ENCODE results near the gene GARNL3. TPM values are rescaled to one million over a fixed set of nuclear protein-coding genes. Genes with fewer than 3 reads are reported as not detected.

The GARNL3 gene
- total RNA-seq, 1 donor from 2014 or later = 31.4 TPM

- DNase-seq (ENCODE audit: extremely low spot score in 2 of 2) = no peak
- intact Hi-C loops (cut with DNase I) = loop anchor here (10.0 kb wide), 1 partner anchor 69 kb away; no protein-coding TSS in a partner anchor
- Histone ChIP-seq H3K9me3 (no peaks in the 10 kb centered on the region), H3K4me3 (no peak overlapping the region), H3K4me1 (peaks cover 7% of the 10 kb centered on the region), H3K36me3 (no peaks in the 10 kb centered on the region), H3K27ac (no peak overlapping the region), H3K27me3 (no peaks in the 10 kb centered on the region)
- TF ChIP-seq POLR2A (IDR thresholded peaks at IDR 0.05) = no peak
- no peak for TF ChIP-seq POLR2AphosphoS5 (IDR thresholded peaks at IDR 0.05; ENCODE audit: insufficient read depth in 1 of 2, low read depth in 1 of 2)
- no peak for TF ChIP-seq CTCF (IDR thresholded peaks at IDR 0.05)
Observed at GRCh38 chr9:127384016-127384730, 119.6 kb downstream of the GARNL3 start.

DNA sequence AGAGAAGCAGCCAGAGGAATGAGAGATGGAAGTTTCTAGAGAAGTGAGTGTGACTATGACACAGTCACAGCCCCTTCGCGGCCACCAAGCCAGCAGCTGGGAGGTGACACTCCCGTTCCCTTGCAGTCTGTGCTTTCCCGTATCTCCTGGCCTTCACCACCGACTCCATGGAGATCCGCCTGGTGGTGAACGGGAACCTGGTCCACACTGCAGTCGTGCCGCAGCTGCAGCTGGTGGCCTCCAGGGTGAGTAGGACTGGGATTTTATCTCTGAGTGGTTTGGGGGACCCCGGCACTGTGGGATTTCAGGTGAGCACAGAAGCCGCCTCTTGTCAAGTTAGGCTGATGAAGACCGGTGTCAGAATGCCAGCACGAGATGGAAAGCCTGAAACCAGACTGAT lies 120.3 kb downstream of the GARNL3 start:
- Histone ChIP-seq H3K36me3 (no peaks in the 10 kb centered on the region), H3K4me1 (peaks cover 7% of the 10 kb centered on the region), H3K27me3 (no peaks in the 10 kb centered on the region), H3K9me3 (no peaks in the 10 kb centered on the region), H3K4me3 (no peak overlapping the region), H3K27ac (no peak overlapping the region)
- peak in 1 of 2 donors; percentile 64 for DNase-seq (ENCODE audit: extremely low spot score in 2 of 2)
- intact Hi-C loops (cut with DNase I) = loop anchor here (10.0 kb wide), 1 partner anchor 70 kb away; no protein-coding TSS in a partner anchor
- TF ChIP-seq POLR2A (IDR thresholded peaks at IDR 0.05) = no peak
- TF ChIP-seq POLR2AphosphoS5 (IDR thresholded peaks at IDR 0.05; ENCODE audit: insufficient read depth in 1 of 2, low read depth in 1 of 2) = no peak
- no peak for TF ChIP-seq CTCF (IDR thresholded peaks at IDR 0.05)

DNA sequence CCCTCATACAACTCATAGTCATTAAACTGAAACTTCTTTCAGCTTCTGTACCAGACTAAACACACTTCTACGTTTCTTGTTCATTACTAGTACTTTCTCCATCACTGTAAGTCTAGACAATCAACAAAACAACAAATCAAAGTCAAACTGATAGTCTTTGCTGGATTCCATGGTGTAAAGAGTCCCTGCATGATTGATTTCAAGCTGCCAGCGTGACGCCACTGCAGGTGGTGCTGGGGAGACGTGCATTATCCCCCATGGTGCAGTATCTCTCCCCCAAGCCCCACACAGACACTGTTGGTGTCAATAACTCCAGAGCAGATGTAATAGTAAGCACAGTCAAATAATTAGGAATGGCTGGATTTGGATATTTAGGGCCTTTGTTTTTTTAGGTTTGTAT lies 121.7 kb downstream of the GARNL3 start:
- no peak for TF ChIP-seq CTCF (IDR thresholded peaks at IDR 0.05)
- TF ChIP-seq POLR2AphosphoS5 (IDR thresholded peaks at IDR 0.05; ENCODE audit: insufficient read depth in 1 of 2, low read depth in 1 of 2) = no peak
- no peak for TF ChIP-seq POLR2A (IDR thresholded peaks at IDR 0.05)
- H3K36me3 ChIP-seq = no peaks in the 10 kb centered on the region
- H3K4me1 ChIP-seq = peaks cover 7% of the 10 kb centered on the region
- no peak overlapping the region for H3K27ac ChIP-seq
- peak in 1 of 2 donors; percentile 18 for DNase-seq (ENCODE audit: extremely low spot score in 2 of 2)
- no peak overlapping the region for H3K4me3 ChIP-seq
- intact Hi-C loops (cut with DNase I) = loop anchor here (10.0 kb wide), 1 partner anchor 71 kb away; no protein-coding TSS in a partner anchor
- no peaks in the 10 kb centered on the region for H3K27me3 ChIP-seq
- H3K9me3 ChIP-seq = no peaks in the 10 kb centered on the region

DNA sequence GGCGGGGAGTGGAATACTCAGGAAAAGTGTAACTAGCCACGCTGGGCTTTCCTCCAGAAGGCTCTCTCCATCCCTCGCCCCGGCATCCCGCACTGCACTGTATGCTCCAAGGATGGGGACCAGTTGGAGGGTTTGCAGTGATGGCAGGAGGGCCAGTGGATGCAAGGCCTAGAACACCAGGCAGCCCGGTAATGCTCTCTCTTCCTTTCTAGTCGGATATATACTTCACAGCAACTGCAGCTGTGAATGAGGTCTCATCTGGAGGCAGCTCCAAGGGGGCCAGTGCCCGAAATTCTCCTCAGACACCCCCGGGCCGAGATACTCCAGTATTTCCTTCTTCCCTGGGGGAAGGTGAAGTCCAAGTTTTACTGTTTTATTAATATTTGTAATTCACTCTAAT lies 122.4 kb downstream of the GARNL3 start:
- TF ChIP-seq POLR2AphosphoS5 (IDR thresholded peaks at IDR 0.05; ENCODE audit: insufficient read depth in 1 of 2, low read depth in 1 of 2) (no peak), CTCF (IDR thresholded peaks at IDR 0.05) (no peak), POLR2A (IDR thresholded peaks at IDR 0.05) (no peak)
- Histone ChIP-seq H3K4me1 (peaks cover 7% of the 10 kb centered on the region), H3K36me3 (no peaks in the 10 kb centered on the region), H3K27me3 (no peaks in the 10 kb centered on the region), H3K27ac (no peak overlapping the region), H3K9me3 (no peaks in the 10 kb centered on the region), H3K4me3 (no peak overlapping the region)
- DNase-seq (ENCODE audit: extremely low spot score in 2 of 2) = peak in 1 of 2 donors; percentile 32
- intact Hi-C loops (cut with DNase I) = loop anchor here (10.0 kb wide), 1 partner anchor 72 kb away; no protein-coding TSS in a partner anchor

Measured in vagina (tissue), 2 donors.